Right cardiac atrium (tissue), 5 donors: Measurements from ENCODE around the gene SCYGR6. TPM values are rescaled to one million over a fixed set of nuclear protein-coding genes. Genes with fewer than 3 reads are reported as not detected.

ENCODE experiments used
- ATAC-seq, 2 donors: fragments of 200-7000 bp; cut with Tn5 transposase; one replicate each; pipeline versions ENCODE4 v1.8.0 to v1.9.1; 2020; ENCODE audit warnings: moderate library complexity in 2 of 2, mild to moderate bottlenecking in 1 of 2
- DNase-seq, 3 donors: peaks; one replicate each; pipeline ENCODE4 v3.0.0-alpha.2; 2020
- H3K27ac ChIP-seq: one replicate; pipeline ENCODE4 v1.5.1; 2013; ENCODE audit warnings: mild to moderate bottlenecking, low read length, control low read depth, moderate library complexity
- H3K27me3 ChIP-seq: one replicate; pipeline ENCODE4 v1.6.1; 2013; ENCODE audit not compliant: control insufficient read depth, insufficient read depth
- H3K4me1 ChIP-seq: one replicate; pipeline ENCODE4 v1.6.1; 2013; ENCODE audit warnings: low read length; ENCODE audit not compliant: control insufficient read depth, insufficient read depth
- H3K4me3 ChIP-seq: one replicate; pipeline ENCODE4 v1.5.1; 2013; ENCODE audit warnings: low read length, control low read depth
- H3K9me3 ChIP-seq: one replicate; pipeline ENCODE4 v1.6.1; 2013; ENCODE audit warnings: low read length; ENCODE audit not compliant: control insufficient read depth
- WGBS: extraction: QIAGEN DNeasy Blood & Tissue Kit; methylation state at CpG from one replicate; pipeline ENCODE4 v1.1.7; 2013; 5-methylcytosine and 5-hydroxymethylcytosine counted together
- intact Hi-C, 4 donors: fragments of 100-400 bp; cut with DNase I; formaldehyde crosslinking; loops; one replicate each; pipeline versions ENCODE4 v1.11.0 to v1.14.0; 2022 to 2023
- polyA plus RNA-seq: library from polyadenylated mRNA; stranded (reverse); fragments of 200-250 nt; gene quantifications from one replicate; pipeline ENCODE4 v1.2.3, GENCODE V29; 2013
- total RNA-seq, 4 donors: library from RNA; stranded (reverse); fragmentation: NEBNext Ultra II Directional; extraction: Animal tissue kit (Norgen Biotek cat#: 25700); gene quantifications; one replicate each; pipeline ENCODE4 v1.2.1, GENCODE V29; 2021
- donor health status: healthy with polysubstance abuse.
- donor health status: DM: no; HTN: yes; CAD: no.
- donor health status: DM: no; HTN: no; CAD: no.
- donor health status: DM: no; HTN: yes; CAD: no; lungs with severe emphysema.
- donor health status: DM: yes; HTN: yes; CAD: no.

SCYGR6 gene
- total and polyA plus RNA-seq, 5 donors = not detected

DNA sequence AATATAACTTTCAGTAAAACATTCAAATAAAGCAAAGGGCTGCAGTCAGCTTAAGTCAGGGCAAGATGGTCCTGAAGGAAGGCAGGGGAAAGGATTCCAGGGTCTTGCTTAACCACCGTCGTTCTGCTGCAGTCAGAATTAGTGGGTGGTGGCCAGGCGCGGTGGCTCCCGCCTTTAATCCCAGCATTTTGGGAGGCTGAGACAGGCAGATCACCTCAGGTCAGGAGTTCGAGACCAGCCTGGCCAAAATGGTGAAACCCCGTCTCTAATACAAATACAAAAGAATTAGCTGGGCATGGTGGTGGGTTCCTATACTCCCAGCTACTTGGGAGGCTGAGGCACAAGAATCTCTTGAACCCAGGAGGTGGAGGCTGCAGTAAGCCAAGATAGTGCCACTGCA, 13.6 kb downstream of the SCYGR6 start:
- Histone ChIP-seq H3K4me3 (no peak overlapping the region), H3K9me3 (no peaks in the 10 kb centered on the region), H3K27ac (no peak overlapping the region), H3K4me1 (no peaks in the 10 kb centered on the region), H3K27me3 (no peaks in the 10 kb centered on the region)
- intact Hi-C loops = no loop called here
- no peak for DNase-seq
- no peak for ATAC-seq
- 95% methylated on average over 7 of the region's 7 CpGs for WGBS

DNA sequence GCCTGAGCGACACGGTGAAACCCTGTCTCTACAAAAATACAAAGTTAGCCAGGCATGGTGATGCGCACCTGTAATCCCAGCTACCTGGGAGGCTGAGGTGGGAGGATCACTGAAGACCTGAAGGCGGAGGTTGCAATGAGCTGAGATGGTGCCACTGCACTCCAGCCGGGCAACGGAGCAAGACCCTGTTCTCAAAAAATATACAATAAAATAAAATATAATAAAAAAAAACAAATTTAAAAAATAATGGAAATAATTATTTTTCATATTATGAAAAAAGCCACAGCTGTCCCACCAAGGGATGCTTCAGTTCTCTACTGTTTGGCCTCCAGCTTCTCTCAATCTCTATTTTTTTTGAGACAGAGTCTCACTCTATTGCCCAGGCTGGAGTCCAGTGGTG, 17.2 kb downstream of the SCYGR6 start:
- no peaks in the 10 kb centered on the region for H3K4me1 ChIP-seq
- H3K27me3 ChIP-seq = no peaks in the 10 kb centered on the region
- WGBS = 81% methylated on average over 6 of the region's 6 CpGs
- ATAC-seq (no peak), DNase-seq (no peak)
- no peak overlapping the region for H3K27ac ChIP-seq
- H3K9me3 ChIP-seq = no peaks in the 10 kb centered on the region
- H3K4me3 ChIP-seq = no peak overlapping the region
- intact Hi-C loops = no loop called here

DNA sequence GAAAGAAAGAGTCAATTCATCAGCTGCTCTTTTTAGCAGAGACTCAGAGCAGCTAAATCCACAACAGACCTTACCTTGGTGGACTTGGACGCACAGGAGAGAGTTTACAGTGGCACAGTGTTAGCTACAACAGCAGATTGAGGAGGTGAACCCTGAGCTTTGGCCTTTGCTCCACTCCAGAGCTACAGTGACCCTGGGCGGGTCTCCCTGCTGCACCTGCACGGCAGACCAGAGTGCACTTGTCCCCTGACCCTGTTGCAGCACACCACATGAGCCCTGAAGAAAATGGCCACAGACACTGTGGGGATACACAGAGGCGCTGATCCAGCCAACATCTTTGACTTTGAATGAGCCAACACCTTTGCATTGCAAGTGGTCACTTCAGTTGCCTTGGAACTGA, 17.7 kb downstream of the SCYGR6 start:
- H3K4me3 ChIP-seq = no peak overlapping the region
- H3K4me1 ChIP-seq = no peaks in the 10 kb centered on the region
- intact Hi-C loops = no loop called here
- 83% methylated on average over 4 of the region's 4 CpGs for WGBS
- ATAC-seq (peak in 1 of 2 donors; percentile 55), DNase-seq (no peak)
- no peak overlapping the region for H3K27ac ChIP-seq
- no peaks in the 10 kb centered on the region for H3K27me3 ChIP-seq
- no peaks in the 10 kb centered on the region for H3K9me3 ChIP-seq

DNA sequence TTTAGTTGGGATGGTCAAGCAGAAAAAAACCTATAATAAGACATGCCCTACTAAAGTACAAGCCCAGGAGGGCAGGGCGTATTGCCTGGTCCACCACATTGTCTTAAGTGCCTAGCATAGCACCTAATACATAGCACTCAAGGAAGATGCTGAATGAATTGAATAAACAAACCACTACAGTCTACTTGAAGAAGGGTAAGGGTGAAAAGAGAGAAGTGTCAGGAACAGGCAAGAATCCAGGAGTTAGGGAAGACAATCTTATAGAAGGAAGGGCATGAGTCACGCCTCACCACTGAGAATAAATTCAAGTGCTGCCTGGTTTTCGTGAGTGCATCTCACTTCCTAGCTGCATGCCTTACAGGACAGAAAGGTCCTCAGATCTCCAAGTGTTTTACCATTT, 20.6 kb downstream of the SCYGR6 start:
- intact Hi-C loops = no loop called here
- no peaks in the 10 kb centered on the region for H3K4me1 ChIP-seq
- H3K27ac ChIP-seq = no peak overlapping the region
- no peak overlapping the region for H3K4me3 ChIP-seq
- 75% methylated on average over 3 of the region's 3 CpGs for WGBS
- no peak for DNase-seq
- ATAC-seq = no peak
- H3K9me3 ChIP-seq = no peaks in the 10 kb centered on the region
- H3K27me3 ChIP-seq = no peaks in the 10 kb centered on the region

DNA sequence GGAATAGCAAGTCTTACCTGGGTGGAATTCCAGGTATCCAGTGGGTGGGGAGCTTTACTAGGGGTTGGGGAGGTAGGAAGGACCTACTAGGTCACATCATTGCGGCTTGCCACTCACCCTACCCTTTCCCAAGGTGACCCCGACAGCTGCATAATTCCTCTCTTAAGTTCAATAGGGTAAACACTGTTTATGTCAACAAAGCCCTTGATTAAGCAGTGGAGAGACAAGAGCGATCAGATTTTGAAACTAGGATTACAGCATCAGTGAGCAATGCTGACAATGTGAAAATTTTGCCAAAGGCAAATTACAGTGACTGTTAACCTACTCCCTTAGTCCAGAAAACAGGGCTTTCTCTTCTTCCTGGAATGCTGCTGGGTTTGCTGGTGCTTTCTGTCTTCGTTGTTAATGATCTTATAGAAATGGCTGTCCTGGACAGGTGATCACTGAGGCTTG, 21.3 kb downstream of the SCYGR6 start:
- intact Hi-C loops = no loop called here
- no peak overlapping the region for H3K27ac ChIP-seq
- no peaks in the 10 kb centered on the region for H3K9me3 ChIP-seq
- H3K27me3 ChIP-seq = no peaks in the 10 kb centered on the region
- 58% methylated on average over 4 of the region's 4 CpGs for WGBS
- H3K4me3 ChIP-seq = no peak overlapping the region
- no peaks in the 10 kb centered on the region for H3K4me1 ChIP-seq
- DNase-seq = no peak
- no peak for ATAC-seq

DNA sequence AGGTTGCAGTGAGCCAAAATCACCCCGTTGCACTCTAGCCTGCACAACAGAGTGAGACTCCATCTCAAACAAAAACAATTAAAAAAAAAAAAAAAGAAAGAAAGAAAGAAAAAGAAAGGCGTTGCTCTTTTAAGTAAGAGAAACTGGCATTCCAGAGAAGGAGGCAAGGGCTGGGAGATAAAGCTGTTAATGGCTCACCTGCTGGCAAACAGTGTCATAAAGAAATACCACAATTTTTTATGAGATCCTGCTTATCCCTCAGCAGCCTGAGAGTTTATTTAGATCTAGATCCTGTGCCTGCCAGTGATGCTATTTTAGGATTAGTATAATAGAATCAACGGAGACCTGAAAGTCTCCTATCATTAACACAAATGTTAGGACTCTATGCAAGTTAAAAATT, 23.0 kb downstream of the SCYGR6 start:
- Histone ChIP-seq H3K27ac (no peak overlapping the region), H3K4me1 (no peaks in the 10 kb centered on the region), H3K4me3 (no peak overlapping the region), H3K9me3 (no peaks in the 10 kb centered on the region), H3K27me3 (no peaks in the 10 kb centered on the region)
- DNase-seq (no peak), ATAC-seq (no peak)
- intact Hi-C loops = no loop called here
- 78% methylated on average over 3 of the region's 3 CpGs for WGBS

DNA sequence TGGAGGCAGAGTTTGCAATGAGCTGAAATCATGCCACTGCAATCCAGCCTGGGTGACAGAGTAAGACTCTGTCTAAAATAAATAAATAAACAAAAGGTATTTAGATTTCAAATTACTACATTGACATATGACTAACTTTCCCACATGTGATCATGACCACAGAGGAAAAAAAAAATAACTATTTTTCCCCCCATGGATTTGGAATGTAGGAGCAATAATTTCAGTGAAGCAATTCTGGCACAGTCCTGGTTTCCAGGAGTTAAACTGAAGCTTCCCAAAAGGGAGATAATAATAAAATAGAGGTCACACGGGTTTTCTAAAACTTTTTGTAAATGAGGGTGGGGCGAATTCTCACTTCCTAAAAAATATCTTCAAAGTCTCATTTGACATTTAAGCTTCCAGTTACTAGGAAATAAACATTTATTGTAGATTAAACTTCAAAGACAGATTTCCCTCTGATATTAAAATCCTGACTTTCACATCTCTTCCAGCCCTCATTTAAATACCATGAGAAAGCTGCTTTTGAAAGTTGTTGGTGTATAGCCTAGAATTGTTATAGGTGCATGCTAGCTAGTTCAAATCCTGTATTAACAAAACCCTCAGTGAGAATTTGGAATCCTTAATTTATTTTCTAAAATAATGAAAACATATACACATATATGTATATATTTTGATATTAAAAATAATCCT, 27.4 kb downstream of the SCYGR6 start:
- H3K4me3 ChIP-seq = no peak overlapping the region
- no peak overlapping the region for H3K27ac ChIP-seq
- H3K4me1 ChIP-seq = no peaks in the 10 kb centered on the region
- no peaks in the 10 kb centered on the region for H3K27me3 ChIP-seq
- WGBS = 39% methylated on average over 2 of the region's 2 CpGs
- intact Hi-C loops = no loop called here
- DNase-seq (no peak), ATAC-seq (peak in 1 of 2 donors; percentile 71)
- H3K9me3 ChIP-seq = no peaks in the 10 kb centered on the region

DNA sequence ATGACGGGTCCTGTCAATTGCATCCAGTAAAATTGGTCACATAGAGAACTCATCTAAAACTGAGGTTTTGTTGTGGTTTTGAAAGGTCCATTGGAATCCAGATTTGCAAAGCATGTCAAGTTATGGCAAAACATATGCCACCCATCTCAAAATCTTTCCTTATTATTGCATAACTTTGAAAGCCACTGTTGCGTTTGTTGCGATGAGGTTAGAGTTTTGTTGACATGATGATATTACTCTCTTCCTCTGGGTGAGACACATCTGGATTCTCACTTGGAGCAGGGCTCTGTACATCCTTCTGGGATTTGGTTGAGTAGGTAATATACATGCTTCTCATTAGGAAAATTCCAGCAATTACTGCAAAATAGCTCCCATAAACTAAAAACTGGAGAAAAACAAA, 37.4 kb downstream of the SCYGR6 start:
- Histone ChIP-seq H3K27me3 (no peaks in the 10 kb centered on the region), H3K4me3 (no peak overlapping the region), H3K9me3 (no peaks in the 10 kb centered on the region), H3K27ac (no peak overlapping the region), H3K4me1 (no peaks in the 10 kb centered on the region)
- ATAC-seq = no peak
- intact Hi-C loops = no loop called here
- no peak for DNase-seq
- WGBS = 72% methylated on average over 3 of the region's 3 CpGs

DNA sequence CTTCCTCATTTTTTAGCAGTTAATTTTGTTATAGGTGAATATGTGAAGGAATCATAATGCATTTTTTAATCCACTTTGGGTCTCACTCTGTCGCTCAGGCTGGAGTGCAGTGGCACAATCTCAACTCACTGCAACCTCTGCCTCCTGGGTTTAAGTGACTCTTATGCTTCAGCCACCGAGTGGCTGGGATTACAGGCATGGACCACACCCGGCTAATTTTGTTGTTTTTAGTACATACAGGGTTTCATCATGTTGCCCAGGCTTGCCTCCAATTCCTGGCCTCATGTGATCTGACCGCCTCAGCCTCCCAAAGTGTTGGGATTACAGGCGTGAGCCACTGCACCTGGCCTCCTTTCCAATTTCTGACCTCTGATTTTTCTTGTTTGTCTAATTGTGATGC, 40.3 kb downstream of the SCYGR6 start:
- Histone ChIP-seq H3K27ac (no peak overlapping the region), H3K9me3 (no peaks in the 10 kb centered on the region), H3K4me1 (no peaks in the 10 kb centered on the region), H3K4me3 (no peak overlapping the region), H3K27me3 (no peaks in the 10 kb centered on the region)
- DNase-seq (no peak), ATAC-seq (no peak)
- intact Hi-C loops = no loop called here
- 80% methylated on average over 5 of the region's 5 CpGs for WGBS

DNA sequence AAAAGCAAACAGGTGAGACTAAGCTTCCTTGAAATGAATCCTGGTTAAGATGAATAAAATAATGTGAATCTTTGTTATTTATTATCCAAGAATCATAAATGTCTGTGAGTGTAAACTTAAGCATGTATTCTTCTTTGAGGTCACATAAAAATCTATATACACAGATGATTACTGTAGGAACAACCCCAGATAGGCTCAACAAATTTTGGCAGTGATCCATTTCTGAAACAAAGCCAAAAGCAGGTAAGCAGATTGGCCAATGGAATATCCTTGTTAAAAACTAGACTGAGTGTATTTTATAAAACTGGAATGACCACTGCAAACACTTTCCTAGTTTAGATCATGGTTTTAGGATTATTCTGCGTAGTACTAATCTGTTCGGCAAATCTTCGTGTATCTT, 46.6 kb downstream of the SCYGR6 start:
- Histone ChIP-seq H3K4me3 (no peak overlapping the region), H3K9me3 (no peaks in the 10 kb centered on the region), H3K27ac (no peak overlapping the region), H3K27me3 (no peaks in the 10 kb centered on the region), H3K4me1 (no peaks in the 10 kb centered on the region)
- ATAC-seq (no peak), DNase-seq (no peak)
- intact Hi-C loops = no loop called here
- WGBS = 92% methylated on average over 3 of the region's 3 CpGs

DNA sequence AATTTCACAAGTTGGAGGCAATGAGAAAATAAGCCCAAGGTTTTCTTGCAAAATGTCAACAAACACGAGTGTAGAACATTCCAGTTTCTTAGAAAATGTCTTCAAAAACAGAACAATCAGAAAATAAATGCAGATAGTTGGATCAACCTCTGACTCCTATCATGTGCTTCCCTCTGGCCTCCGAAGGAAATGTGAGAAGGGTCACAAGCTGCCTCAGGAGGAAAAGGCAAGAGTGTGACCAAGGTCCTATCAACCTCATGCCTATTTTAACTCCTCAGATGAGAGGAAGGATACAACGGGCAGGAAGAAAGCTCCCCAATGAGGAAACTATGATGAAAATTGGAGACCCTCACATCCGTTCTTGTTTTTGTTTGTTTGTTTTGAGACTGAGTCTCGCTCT, 50.1 kb downstream of the SCYGR6 start:
- DNase-seq (no peak), ATAC-seq (no peak)
- Histone ChIP-seq H3K4me3 (no peak overlapping the region), H3K27ac (no peak overlapping the region), H3K4me1 (no peaks in the 10 kb centered on the region), H3K27me3 (no peaks in the 10 kb centered on the region), H3K9me3 (no peaks in the 10 kb centered on the region)
- WGBS = 60% methylated on average over 5 of the region's 5 CpGs
- intact Hi-C loops = no loop called here
